Activated naive CD4-positive, alpha-beta T cell treated with anti-CD3 and anti-CD28 coated beads, Interleukin-2, amount 10 ng/mL, durations not matched to agents 7 days and 5 days (primary cell): Measurements from ENCODE around the gene NBPF26.
A peak's percentile ranks its signal among the peaks of the same experiment; 100 is the strongest.
"Not testable (repeated sequence)": the region's sequence is repeated elsewhere in the genome, so short reads cannot be mapped to it uniquely, and the experiment has no call there.

Experiments used
- CTCF ChIA-PET: fragments of 350-600 bp; sonication (Branson Sonifier 250); formaldehyde crosslinking; loops from one replicate; lab custom pipeline; 2021; ENCODE audit warnings: antibody characterized with exemption; lab: Charles Lee
- DNase-seq: peaks from one replicate; pipeline ENCODE4 v3.0.0-alpha.2; 2020
- H3K27ac Mint-ChIP-seq: one replicate; pipeline ENCODE4 v1.8.0; 2021; ENCODE audit warnings: mild to moderate bottlenecking, moderate library complexity, mixed read lengths
- H3K27me3 Mint-ChIP-seq: one replicate; pipeline ENCODE4 v1.8.0; 2021; ENCODE audit warnings: mild to moderate bottlenecking, mixed read lengths
- H3K36me3 Mint-ChIP-seq: one replicate; pipeline ENCODE4 v1.8.0; 2021; ENCODE audit warnings: mixed read lengths
- H3K4me1 Mint-ChIP-seq: one replicate; pipeline ENCODE4 v1.8.0; 2021; ENCODE audit warnings: mixed read lengths
- H3K4me3 Mint-ChIP-seq: one replicate; pipeline ENCODE4 v1.8.0; 2021; ENCODE audit warnings: mild to moderate bottlenecking, moderate library complexity, mixed read lengths
- H3K9me3 Mint-ChIP-seq: one replicate; pipeline ENCODE4 v1.8.0; 2021; ENCODE audit warnings: mixed read lengths

The NBPF26 gene

GRCh38 chr1:120723715-120724402, at the start of gene NBPF26:
NBPF26 (plus strand) TSS chr1:120723945.
- H3K36me3 Mint-ChIP-seq, CTCF ChIA-PET, H3K9me3 Mint-ChIP-seq, H3K27me3 Mint-ChIP-seq, H3K4me1 Mint-ChIP-seq, H3K27ac Mint-ChIP-seq: not testable (repeated sequence)
- peak; percentile 87 for DNase-seq
- peak within 1 kb of the TSS; percentile 60 for H3K4me3 Mint-ChIP-seq

- H3K36me3 Mint-ChIP-seq, H3K27me3 Mint-ChIP-seq, H3K9me3 Mint-ChIP-seq, CTCF ChIA-PET, DNase-seq, H3K4me3 Mint-ChIP-seq, H3K4me1 Mint-ChIP-seq, H3K27ac Mint-ChIP-seq: not testable (repeated sequence)
Observed at GRCh38 chr1:120680106-120680819, 43.5 kb upstream of the NBPF26 start.

DNA sequence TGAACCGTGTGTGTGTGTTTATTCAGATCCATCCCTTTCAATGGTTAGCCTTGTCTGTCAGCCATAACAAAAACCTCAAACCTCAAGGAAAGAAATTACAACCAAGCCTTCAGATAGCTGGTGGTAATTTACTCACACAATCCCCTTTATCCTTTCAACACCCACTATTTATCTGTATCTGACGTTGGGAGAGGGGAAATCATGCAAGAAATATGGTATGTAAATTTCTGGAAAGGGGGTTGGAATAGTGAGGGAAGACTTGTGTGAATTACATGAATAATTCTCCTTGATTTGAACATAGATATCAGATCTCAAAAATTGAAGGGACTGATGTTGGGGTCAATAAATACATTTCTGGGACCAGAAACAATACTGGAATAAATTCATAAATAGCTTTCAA, 42.8 kb upstream of the NBPF26 start:
- CTCF ChIA-PET, H3K4me1 Mint-ChIP-seq, H3K36me3 Mint-ChIP-seq, H3K27ac Mint-ChIP-seq, DNase-seq, H3K4me3 Mint-ChIP-seq, H3K27me3 Mint-ChIP-seq, H3K9me3 Mint-ChIP-seq: not testable (repeated sequence)

DNA sequence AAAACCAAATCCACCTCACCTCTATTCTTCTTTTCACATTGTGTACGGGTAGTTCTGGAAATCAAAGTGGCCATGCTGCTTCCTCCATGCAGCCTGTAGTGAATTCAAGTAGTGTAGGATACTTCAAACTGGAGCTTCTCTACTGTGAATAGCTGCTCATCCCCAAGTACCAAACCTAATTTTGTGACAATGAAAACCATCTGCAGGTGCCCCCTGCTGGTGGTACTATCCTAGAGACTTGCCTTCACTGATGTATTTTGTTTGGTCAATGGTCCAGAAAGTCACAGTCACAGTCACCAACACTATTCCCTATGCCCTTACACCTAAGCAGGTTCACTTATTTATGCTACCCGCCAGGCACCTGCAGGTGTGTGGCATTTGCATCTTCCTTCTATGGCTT, 39.3 kb upstream of the NBPF26 start:
- H3K4me3 Mint-ChIP-seq, H3K27me3 Mint-ChIP-seq, H3K4me1 Mint-ChIP-seq, H3K9me3 Mint-ChIP-seq, H3K36me3 Mint-ChIP-seq, H3K27ac Mint-ChIP-seq, CTCF ChIA-PET, DNase-seq: not testable (repeated sequence)

DNA sequence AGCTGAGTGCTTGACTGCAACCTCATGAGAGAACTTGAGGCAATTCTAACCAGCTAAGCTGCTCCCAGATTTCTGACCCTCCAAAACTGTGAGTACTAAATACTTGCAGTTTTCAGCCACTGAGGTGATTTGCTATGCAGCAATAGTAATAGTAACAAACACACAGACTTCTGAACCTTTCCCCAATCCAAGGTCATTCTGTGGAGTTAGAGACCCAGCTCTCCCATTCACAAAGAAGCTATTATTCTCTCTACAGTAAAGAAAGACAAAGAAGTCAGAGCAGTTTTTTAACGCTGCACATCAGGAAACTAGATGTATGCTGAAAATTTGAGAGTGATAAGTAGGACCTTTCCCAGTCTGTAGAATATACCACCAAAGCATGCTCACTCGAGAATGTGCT, 38.1 kb upstream of the NBPF26 start:
- CTCF ChIA-PET, H3K4me1 Mint-ChIP-seq, DNase-seq, H3K27me3 Mint-ChIP-seq, H3K27ac Mint-ChIP-seq, H3K4me3 Mint-ChIP-seq, H3K36me3 Mint-ChIP-seq, H3K9me3 Mint-ChIP-seq: not testable (repeated sequence)

GRCh38 chr1:120687250-120687649, 36.5 kb upstream of the NBPF26 start:
- H3K4me1 Mint-ChIP-seq, H3K36me3 Mint-ChIP-seq, CTCF ChIA-PET, H3K4me3 Mint-ChIP-seq, H3K27ac Mint-ChIP-seq, DNase-seq, H3K27me3 Mint-ChIP-seq, H3K9me3 Mint-ChIP-seq: not testable (repeated sequence)

GRCh38 chr1:120700807-120701562, 22.8 kb upstream of the NBPF26 start:
- H3K36me3 Mint-ChIP-seq, H3K27me3 Mint-ChIP-seq, CTCF ChIA-PET, H3K9me3 Mint-ChIP-seq, H3K4me3 Mint-ChIP-seq, DNase-seq, H3K4me1 Mint-ChIP-seq, H3K27ac Mint-ChIP-seq: not testable (repeated sequence)

DNA sequence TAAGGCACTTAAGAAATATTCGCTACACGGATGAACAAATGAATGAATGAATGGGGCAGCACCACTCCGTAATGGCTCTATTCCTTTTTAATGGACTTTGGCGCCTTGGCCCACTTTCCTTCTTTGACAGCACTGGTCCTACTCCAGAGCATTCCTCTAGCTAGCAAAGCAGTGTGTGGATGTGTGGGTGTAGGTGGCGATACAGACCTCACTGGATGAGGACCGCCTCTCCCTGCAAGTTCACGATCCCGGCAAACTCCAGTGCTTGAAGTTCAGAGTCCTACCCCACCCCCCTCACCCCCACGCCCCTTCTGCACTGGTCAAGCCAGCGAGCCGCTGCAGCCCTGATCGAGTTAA, 409 bp upstream of the NBPF26 start:
- H3K36me3 Mint-ChIP-seq, H3K9me3 Mint-ChIP-seq, H3K27ac Mint-ChIP-seq, DNase-seq, H3K27me3 Mint-ChIP-seq, CTCF ChIA-PET, H3K4me1 Mint-ChIP-seq: not testable (repeated sequence)
- peak overlapping the region; percentile 58 for H3K4me3 Mint-ChIP-seq

DNA sequence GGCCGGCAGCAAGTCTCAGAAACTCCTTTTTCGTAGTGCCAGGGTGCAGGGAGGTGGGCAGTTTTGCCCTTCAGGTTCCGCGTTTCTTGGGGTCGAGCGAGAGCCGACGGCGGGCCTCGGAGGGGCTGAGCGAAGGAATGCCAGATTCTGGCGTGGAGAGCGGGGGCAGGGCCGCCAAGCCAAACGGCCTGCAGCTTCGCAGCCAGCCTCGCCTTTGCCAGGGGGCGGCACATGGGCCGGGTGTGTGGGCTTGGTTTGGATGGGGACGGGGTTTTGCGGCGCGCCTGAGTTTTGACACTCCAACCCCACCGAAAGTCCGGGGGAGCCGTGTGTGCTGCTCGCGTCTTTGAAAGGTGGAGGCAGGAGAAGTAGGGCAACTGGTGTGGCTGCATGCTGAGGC, 762 bp downstream of the NBPF26 start:
- CTCF ChIA-PET, H3K27ac Mint-ChIP-seq: not testable (repeated sequence)
- DNase-seq, result peak; percentile 34

GRCh38 chr1:120728811-120729210, 5.1 kb downstream of the NBPF26 start:
- H3K9me3 Mint-ChIP-seq, H3K4me1 Mint-ChIP-seq, H3K27ac Mint-ChIP-seq, H3K27me3 Mint-ChIP-seq, H3K4me3 Mint-ChIP-seq, CTCF ChIA-PET, DNase-seq, H3K36me3 Mint-ChIP-seq: not testable (repeated sequence)

More for the DNA sequence above, 762 bp downstream of the NBPF26 start:
- not testable (repeated sequence) for H3K27me3 Mint-ChIP-seq, H3K36me3 Mint-ChIP-seq, H3K9me3 Mint-ChIP-seq, H3K4me1 Mint-ChIP-seq
- H3K4me3 Mint-ChIP-seq, result peak overlapping the region; percentile 60

DNA sequence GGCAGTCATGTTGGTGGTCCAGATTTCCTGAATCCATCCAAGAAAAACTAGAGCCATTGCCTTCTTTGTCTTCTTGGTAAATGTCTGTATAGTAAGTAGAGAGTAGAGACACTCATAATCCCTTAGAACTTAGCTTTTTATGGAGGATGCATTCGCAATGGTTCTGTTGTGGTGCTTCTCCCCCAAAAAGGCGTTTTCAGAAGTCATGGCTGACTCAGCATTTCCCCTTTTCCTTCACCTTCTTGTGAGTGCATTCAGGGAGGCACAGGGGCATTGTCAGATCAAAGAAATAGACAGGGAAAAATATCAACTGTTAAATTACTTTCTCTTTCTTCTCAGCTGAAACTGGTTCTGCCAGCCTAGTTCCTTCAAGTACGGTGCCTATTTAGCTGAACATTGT, 45.3 kb downstream of the NBPF26 start:
- H3K36me3 Mint-ChIP-seq, H3K4me3 Mint-ChIP-seq, H3K4me1 Mint-ChIP-seq, H3K27me3 Mint-ChIP-seq, H3K9me3 Mint-ChIP-seq, DNase-seq, CTCF ChIA-PET, H3K27ac Mint-ChIP-seq: not testable (repeated sequence)

GRCh38 chr1:120805452-120805851, 81.7 kb downstream of the NBPF26 start:
- H3K27ac Mint-ChIP-seq, H3K9me3 Mint-ChIP-seq, CTCF ChIA-PET, H3K4me3 Mint-ChIP-seq, H3K27me3 Mint-ChIP-seq, H3K36me3 Mint-ChIP-seq: not testable (repeated sequence)
- peak; percentile 22 for DNase-seq
- H3K4me1 Mint-ChIP-seq, result peaks cover 14% of the 10 kb centered on the region

- H3K4me1 Mint-ChIP-seq, H3K9me3 Mint-ChIP-seq, CTCF ChIA-PET, H3K4me3 Mint-ChIP-seq, H3K27ac Mint-ChIP-seq, H3K36me3 Mint-ChIP-seq, H3K27me3 Mint-ChIP-seq: not testable (repeated sequence)
- DNase-seq, result peak; percentile 62
Observed at GRCh38 chr1:120811822-120812221, 88.1 kb downstream of the NBPF26 start.

GRCh38 chr1:120825051-120825450, 101.3 kb downstream of the NBPF26 start:
- H3K4me1 Mint-ChIP-seq, DNase-seq, H3K27ac Mint-ChIP-seq, CTCF ChIA-PET, H3K4me3 Mint-ChIP-seq, H3K27me3 Mint-ChIP-seq, H3K9me3 Mint-ChIP-seq, H3K36me3 Mint-ChIP-seq: not testable (repeated sequence)

DNA sequence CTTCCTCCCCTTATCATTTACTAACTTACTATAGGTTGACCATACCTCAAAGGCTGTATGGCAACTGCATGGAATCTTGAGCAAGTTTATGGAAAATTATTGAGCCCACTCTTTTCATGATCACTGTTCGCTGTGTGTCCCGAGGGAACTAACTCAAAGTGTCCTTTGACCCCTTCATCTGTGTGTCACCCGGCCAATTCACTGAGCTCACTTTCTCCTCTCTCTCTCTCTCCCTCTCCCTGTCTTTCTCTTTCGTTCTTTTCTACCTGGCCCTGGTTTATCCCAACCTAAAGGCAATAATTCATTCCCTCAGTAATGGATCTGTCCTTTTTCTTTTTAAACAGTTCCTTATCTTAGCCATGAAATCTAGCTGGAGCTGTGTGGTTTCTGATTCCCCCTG, 102.9 kb downstream of the NBPF26 start:
- H3K4me1 Mint-ChIP-seq, H3K27me3 Mint-ChIP-seq, H3K27ac Mint-ChIP-seq, H3K9me3 Mint-ChIP-seq, H3K4me3 Mint-ChIP-seq, DNase-seq, H3K36me3 Mint-ChIP-seq, CTCF ChIA-PET: not testable (repeated sequence)
